HG03159 (cell line): ENCODE data around the gene POU2AF2.

Experiments used
- ATAC-seq: cut with Tn5 transposase; IDR thresholded peaks from one replicate; pipeline ENCODE4 v1.9.1; 2021; ENCODE audit warnings: mild to moderate bottlenecking, moderate library complexity; ENCODE audit not compliant: unreplicated experiment

The POU2AF2 gene

DNA sequence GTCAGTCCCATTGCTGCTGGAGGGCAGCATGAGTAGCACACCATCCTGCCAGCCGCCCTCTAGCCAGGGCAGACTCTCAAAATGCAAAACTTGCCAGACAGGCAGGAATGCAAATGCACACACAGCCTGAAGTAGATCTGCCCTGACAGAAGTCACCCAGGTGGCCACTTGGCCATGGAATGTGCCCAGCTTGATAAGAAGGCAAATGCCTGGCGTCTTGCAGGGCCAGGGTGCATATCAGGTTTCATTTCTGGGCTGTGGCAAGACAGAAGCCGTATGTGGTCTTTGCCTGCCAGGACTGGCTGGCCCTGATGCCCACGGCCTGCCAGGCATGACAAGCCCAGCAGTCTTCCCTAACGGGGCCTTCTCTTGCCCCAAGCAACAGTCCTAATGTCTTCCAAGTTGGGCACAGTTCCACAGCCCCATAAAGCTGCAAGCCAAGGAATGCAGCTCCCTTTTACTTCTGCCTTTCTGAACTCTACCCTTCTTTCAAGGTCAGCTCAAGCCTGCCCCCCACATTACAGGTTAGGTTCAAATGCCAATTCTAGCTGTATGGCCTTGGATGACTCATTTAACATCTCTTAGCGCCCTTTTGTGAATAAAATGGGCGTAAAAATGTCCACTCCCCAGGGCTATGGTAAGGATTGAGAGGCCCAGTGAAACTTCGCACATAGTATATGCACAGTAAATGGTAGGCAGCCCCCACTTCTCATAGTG is 82.5 kb downstream of the POU2AF2 start:
- no peak for ATAC-seq

- ATAC-seq: no peak
Observed at GRCh38 chr11:111329306-111330204, 84.0 kb downstream of the POU2AF2 start.

DNA sequence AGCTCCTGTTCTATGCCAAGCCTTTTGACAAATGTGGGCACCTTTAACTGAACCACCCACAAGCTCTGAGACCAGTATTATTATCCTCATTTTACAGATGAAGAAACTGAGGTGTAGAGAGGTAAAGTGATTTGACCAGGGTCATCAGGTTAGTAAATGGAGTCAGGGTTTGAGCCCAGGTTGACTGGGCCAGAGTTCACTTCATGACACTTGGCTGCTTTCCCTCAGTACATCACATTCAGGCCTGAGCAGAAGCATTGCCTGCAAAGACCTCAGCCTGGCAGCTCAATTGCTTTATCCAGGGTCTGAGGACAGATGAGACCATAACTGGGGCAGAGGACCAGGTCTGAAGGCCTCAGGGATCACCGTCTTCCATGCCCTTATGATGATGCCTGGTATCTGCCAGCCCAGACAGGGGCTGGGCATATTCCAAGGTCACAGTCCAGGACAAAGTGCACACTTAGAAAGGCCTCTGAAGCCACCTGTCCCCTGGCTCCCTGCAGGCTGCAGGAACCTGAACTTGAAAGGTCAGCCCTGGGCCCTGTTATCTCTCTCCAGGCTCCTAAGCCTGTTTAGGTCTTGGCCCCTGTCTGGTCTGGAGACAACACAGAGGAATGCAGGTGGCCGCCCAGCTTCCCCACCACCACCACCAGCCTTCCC is 84.8 kb downstream of the POU2AF2 start:
- ATAC-seq: no peak

DNA sequence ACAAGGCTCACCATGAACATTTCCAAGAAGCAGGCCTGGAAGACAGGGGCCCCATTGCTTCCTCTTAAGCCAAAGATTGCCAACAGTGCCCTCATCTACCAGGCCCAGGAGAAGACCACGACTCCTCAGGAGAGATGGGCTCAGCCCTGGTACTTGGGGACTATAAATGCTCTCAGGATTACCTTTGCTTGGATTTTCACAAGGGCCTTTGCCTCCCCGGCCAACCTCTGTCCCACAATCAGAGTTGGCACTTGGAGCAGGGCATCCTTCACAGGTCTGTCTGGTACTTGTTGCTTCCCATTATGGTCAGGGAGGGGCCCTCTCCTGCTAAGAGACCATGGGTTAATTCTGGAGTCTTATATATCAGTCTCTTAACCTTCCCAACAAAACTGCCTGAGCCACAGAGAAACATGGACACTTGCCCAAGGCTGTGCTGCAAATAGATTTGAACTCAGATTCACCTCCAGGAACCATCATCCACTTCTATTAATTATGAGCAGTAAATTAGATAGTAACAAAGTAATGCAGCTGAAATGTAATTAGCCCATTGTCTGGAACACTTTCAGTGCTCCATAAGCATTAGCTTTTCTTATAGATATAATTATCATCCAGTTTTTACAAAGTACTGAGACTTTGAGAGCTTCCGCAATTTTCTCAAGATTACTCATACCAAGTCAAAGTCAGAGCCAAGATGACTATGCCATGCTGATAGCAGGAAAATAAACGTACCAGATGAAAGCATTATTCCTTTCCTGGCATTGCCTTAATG is 86.4 kb downstream of the POU2AF2 start:
- ATAC-seq: no peak

DNA sequence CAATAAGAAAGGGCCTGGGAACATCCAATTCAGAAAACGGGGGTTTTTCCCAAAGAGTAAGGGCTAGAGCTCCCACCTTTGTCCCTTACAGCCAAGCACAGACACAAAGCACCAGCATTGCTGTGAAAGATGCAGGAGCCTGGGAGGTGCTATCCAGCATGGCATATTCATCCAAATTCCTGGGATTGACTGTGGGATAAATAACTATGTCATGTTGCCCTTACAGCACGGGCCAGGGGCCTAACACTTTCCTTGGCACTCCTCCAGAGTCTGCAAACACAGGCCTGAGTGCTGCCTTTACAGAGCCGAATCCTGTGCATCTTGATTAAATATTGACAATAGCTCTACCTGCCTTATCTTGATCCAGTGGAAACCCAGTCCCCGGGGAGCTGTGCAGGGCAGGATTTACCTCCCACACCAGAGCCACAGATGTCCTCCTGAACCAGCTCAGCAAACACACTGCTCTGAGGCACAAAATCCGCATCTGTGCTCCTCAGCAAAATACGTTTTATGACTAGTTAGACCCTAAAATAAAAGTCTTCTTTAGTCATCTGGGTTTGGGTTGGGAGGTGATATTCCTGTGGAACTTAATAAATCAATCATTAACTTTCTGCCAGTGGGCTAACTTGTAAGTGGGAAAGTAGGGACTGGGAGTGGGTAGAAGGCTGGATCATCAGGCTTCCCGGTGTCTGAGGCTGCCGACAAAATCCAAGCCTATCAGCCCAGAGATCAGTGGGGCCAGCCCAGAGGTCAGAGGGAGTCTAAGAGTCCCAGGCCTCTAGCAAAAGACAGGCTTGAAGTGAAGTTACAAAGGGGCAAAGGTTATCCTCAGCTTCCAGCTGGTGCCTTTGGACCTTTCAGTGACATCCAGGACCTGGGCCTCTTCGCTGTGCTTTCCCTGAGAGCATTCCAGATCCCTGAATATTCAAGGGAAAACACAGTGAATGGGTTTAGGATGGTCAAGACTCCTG is 89.3 kb downstream of the POU2AF2 start:
- no peak for ATAC-seq

GRCh38 chr11:111335549-111335948 is 90.0 kb downstream of the POU2AF2 start:
- no peak for ATAC-seq
